ENCODE results near the gene CNBD2. TPM values are rescaled to one million over a fixed set of nuclear protein-coding genes. Genes with fewer than 3 reads are reported as not detected.
A peak's percentile ranks its signal among the peaks of the same experiment; 100 is the strongest.

Gene CNBD2
- total and polyA plus RNA-seq, 10 of the 15 experiments (the other 5 are each of a cell fraction or from before 2014, with no cell fraction given): 0.86 to 7.4 (median 4.6) TPM

- peak; percentile 79 for TF ChIP-seq RAD21 (IDR thresholded peaks at IDR 0.05; ENCODE audit: insufficient read depth, low read depth, low read length)
Measured at GRCh38 chr20:35992713-35993335, 24.4 kb downstream of the CNBD2 start (continued).

GRCh38 chr20:35994994-35995453 is 26.6 kb downstream of the CNBD2 start:
- no peaks in the 10 kb centered on the region for H3K79me2 ChIP-seq (ENCODE audit: control insufficient read depth, insufficient read depth, low read length)
- ChIA-PET CTCF (interaction anchor here (0.6 to 13.4 kb wide), 35 partner anchors 8 to 869 kb away, joined by 3 to 717 read pairs (median 4); partner anchors contain the start of gene SCAND1), RAD21 (ENCODE audit: unreplicated experiment) (interaction anchor here (0.6 to 8.8 kb wide), 14 partner anchors 10 to 445 kb away, joined by 3 to 325 read pairs (median 4); partner anchors contain the start of gene SCAND1), POLR2A (no interaction called here), SMC1A (ENCODE audit: uncharacterized antibody, unreplicated experiment) (interaction anchor here (0.6 to 11.5 kb wide), 9 partner anchors 13 to 444 kb away, joined by 3 to 344 read pairs (median 3); no protein-coding TSS in a partner anchor)
- ATAC-seq (peak; percentile 97), DNase-seq (ENCODE audit: low read depth, low spot score) (peak; percentile 16), FAIRE-seq (peak; percentile 89)
- H3K9ac ChIP-seq (ENCODE audit: control insufficient read depth, insufficient read depth, low read length): no peak overlapping the region
- in situ Hi-C loops (cut with MboI): loop anchor here (5.0 to 25.0 kb wide), 2 partner anchors 142 to 442 kb away; no protein-coding TSS in a partner anchor
- no peaks in the 10 kb centered on the region for H4K20me1 ChIP-seq (ENCODE audit: control insufficient read depth, insufficient read depth)
- 3% methylated on average over 6 of the region's 6 CpGs for WGBS (ENCODE audit: insufficient coverage, insufficient replicate concordance, low lambda C conversion rate, missing lambda C conversion rate)
- no peaks in the 10 kb centered on the region for H3K9me3 ChIP-seq (replicated peaks; ENCODE audit: control insufficient read depth, insufficient read depth, low read length)
- no peak overlapping the region for H3K4me2 ChIP-seq (ENCODE audit: control insufficient read depth, insufficient read depth)
- intact Hi-C loops (cut with micrococcal nuclease; ENCODE audit: unreplicated experiment): loop anchor here (1.0 to 2.0 kb wide), 2 partner anchors 143 to 204 kb away; no protein-coding TSS in a partner anchor
- no peaks in the 10 kb centered on the region for H3K36me3 ChIP-seq (ENCODE audit: control insufficient read depth in 2 of 2, insufficient read depth in 2 of 2, low read length in 1 of 2)
- BruUV-seq (replicated peaks): no TSS peak
- H3K27me3 ChIP-seq (replicated peaks in 1 of 2; ENCODE audit: control insufficient read depth in 2 of 2, insufficient read depth in 2 of 2, low read length in 1 of 2): no peaks in the 10 kb centered on the region
- H2AFZ ChIP-seq (ENCODE audit: control insufficient read depth, low read depth, low read length): no peak overlapping the region
- H3K4me1 ChIP-seq (ENCODE audit: control insufficient read depth, insufficient read depth, low read length): no peaks in the 10 kb centered on the region
- H3K4me3 ChIP-seq: no peak overlapping the region
- H3K27ac ChIP-seq (ENCODE audit: control insufficient read depth, insufficient read depth): no peak overlapping the region
- TF ChIP-seq CHD4 (IDR thresholded peaks at IDR 0.05) (no peak), RAD51 (IDR thresholded peaks at IDR 0.05) (peak; percentile 64; the same call in 1 of the 2 replicates), KDM1A (IDR thresholded peaks at IDR 0.05; ENCODE audit: borderline replicate concordance) (no peak), NBN (IDR thresholded peaks at IDR 0.05) (no peak), RAD21 (IDR thresholded peaks at IDR 0.05; ENCODE audit: insufficient read depth, low read depth, low read length) (peak; percentile 89), FOXK2 (IDR thresholded peaks at IDR 0.05) (no peak), GABPA (IDR thresholded peaks at IDR 0.05; ENCODE audit: low read depth) (no peak), CTCF (IDR thresholded peaks at IDR 0.05 in 2 of 3, conservative IDR thresholded peaks at IDR 0.05 in 1 of 3; ENCODE audit: control insufficient read depth in 2 of 3, extremely low read depth in 1 of 3, insufficient read depth in 1 of 3, low read depth in 3 of 3, low read length in 3 of 3) (peak; percentile 91 to 95 (median 94)), POLR2AphosphoS5 (IDR thresholded peaks at IDR 0.05; ENCODE audit: low read length) (no peak), PML (IDR thresholded peaks at IDR 0.05; ENCODE audit: low read length) (no peak), MYB (IDR thresholded peaks at IDR 0.05; ENCODE audit: borderline replicate concordance, low read depth, low read length) (no peak), POLR2A (IDR thresholded peaks at IDR 0.05; ENCODE audit: low read depth, low read length) (no peak), CBFB (IDR thresholded peaks at IDR 0.05; ENCODE audit: low read depth) (no peak), CBX5 (IDR thresholded peaks at IDR 0.05; ENCODE audit: low read depth) (no peak), WRNIP1 (IDR thresholded peaks at IDR 0.05; ENCODE audit: borderline replicate concordance, low read depth, low read length) (0 out of 2 replicates have a peak, but pooled peaks have one; percentile 65), ETV6 (conservative IDR thresholded peaks at IDR 0.05 in 1 of 2, IDR thresholded peaks at IDR 0.05 in 1 of 2; ENCODE audit: borderline replicate concordance in 1 of 2, low read depth in 1 of 2) (no peak), MTA2 (IDR thresholded peaks at IDR 0.05; ENCODE audit: low read depth) (no peak), PKNOX1 (IDR thresholded peaks at IDR 0.05) (peak; percentile 35; the same call in 1 of the 2 replicates), CHD2 (IDR thresholded peaks at IDR 0.05; ENCODE audit: borderline replicate concordance, low read depth, low read length) (no peak), IRF4 (IDR thresholded peaks at IDR 0.05; ENCODE audit: low read depth, low read length) (0 out of 2 replicates have a peak, but pooled peaks have one; percentile 19), ZNF24 (IDR thresholded peaks at IDR 0.05) (peak; percentile 12; the same call in 1 of the 2 replicates), SUZ12 (IDR thresholded peaks at IDR 0.05; ENCODE audit: unreplicated experiment) (no peak)

Measured in GM12878 (cell line).